HUES6 (cell line): ENCODE data around the gene UBE3A.

ENCODE experiments used
- H3K27ac ChIP-seq: 2 replicates; pipeline ENCODE4 v1.7.0; 2013; ENCODE audit warnings: low read depth, mild to moderate bottlenecking, low read length, inconsistent platforms
- H3K27me3 ChIP-seq: 2 replicates; pipeline ENCODE4 v1.6.1; 2013; ENCODE audit warnings: low read length; ENCODE audit not compliant: control insufficient read depth, insufficient read depth
- H3K36me3 ChIP-seq: 2 replicates; pipeline ENCODE4 v1.6.1; 2013; ENCODE audit warnings: low read length; ENCODE audit not compliant: control insufficient read depth, insufficient read depth
- H3K4me1 ChIP-seq: 2 replicates; pipeline ENCODE4 v1.6.1; 2013; ENCODE audit warnings: low read length; ENCODE audit not compliant: control insufficient read depth, insufficient read depth
- H3K4me3 ChIP-seq: 2 replicates; pipeline ENCODE4 v1.5.1; 2013; ENCODE audit warnings: low read depth, low read length
- H3K9ac ChIP-seq: one replicate; pipeline ENCODE4 v1.6.1; 2013; ENCODE audit warnings: mild to moderate bottlenecking, low read length
- H3K9me3 ChIP-seq: 2 replicates; pipeline ENCODE4 v1.6.1; 2013; ENCODE audit warnings: low read depth, low read length; ENCODE audit not compliant: control insufficient read depth, insufficient read depth

UBE3A gene

DNA sequence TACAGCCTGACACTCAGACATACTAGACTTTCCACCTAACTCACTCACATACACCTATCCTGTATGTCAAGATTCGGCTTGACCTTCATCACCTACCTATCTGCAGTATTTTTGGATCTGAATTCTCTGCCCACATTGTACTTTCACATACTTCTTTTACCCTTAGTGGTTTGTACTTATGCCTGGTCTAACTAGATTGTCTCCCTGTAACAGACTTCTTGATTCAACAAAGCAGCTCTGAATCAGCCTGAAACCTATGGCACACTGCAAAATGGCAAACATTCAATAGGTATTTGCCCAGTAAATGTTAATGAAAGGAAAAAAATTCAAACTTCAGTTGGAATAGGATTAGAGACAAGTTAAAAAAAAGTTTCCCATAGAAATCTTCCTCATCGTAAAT lies 106.5 kb downstream of the UBE3A start:
- no peak overlapping the region for H3K4me3 ChIP-seq
- H3K4me1 ChIP-seq: no peaks in the 10 kb centered on the region; the same call in 1 of the 2 replicates
- H3K27me3 ChIP-seq: no peaks in the 10 kb centered on the region
- peaks cover 13% of the 10 kb centered on the region for H3K36me3 ChIP-seq
- H3K9ac ChIP-seq: no peak overlapping the region
- no peak overlapping the region for H3K27ac ChIP-seq
- H3K9me3 ChIP-seq: no peaks in the 10 kb centered on the region; the same call in 1 of the 2 replicates

DNA sequence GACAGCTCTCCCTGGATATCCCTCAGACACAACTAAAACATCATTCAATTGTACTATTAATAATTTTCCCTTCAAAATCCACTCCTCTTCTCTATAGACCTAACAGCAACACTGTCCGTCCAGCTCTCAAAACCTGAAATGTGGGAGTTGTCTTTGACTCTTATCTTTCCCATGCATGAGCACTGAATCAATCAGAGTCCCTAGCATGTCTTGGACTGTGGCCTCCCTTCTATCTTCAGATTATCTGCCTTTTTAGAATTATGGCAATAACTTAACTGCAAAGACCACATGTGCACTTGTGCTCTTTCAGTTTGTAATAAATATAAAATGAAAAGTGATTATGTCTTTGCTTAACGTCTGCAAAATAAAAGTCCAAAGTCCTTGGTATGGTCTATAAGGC lies 107.0 kb downstream of the UBE3A start:
- no peaks in the 10 kb centered on the region; the same call in 1 of the 2 replicates for H3K9me3 ChIP-seq
- no peak overlapping the region for H3K4me3 ChIP-seq
- H3K9ac ChIP-seq: no peak overlapping the region
- no peaks in the 10 kb centered on the region; the same call in 1 of the 2 replicates for H3K4me1 ChIP-seq
- no peak overlapping the region for H3K27ac ChIP-seq
- peaks cover 9% of the 10 kb centered on the region; the same call in 1 of the 2 replicates for H3K36me3 ChIP-seq
- H3K27me3 ChIP-seq: no peaks in the 10 kb centered on the region

DNA sequence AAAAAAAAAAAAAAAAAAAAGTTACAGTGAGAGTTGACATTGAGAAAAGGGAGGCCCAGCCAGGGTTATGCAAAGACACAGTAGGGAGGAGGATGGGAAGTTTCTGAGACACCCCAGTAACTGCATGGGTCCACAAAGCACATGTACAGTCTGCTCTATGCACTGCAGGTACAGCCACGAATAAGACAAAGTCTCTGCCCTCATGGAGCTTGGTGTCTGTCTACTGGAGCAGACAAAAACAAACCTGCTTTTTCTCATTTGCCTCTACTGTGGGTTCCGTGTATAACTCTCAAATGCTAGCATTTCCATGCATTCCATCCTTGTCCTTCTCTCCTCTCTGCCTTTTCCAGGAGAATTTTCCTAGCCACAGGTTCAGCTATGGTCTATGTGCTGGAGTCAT lies 107.4 kb downstream of the UBE3A start:
- peaks cover 7% of the 10 kb centered on the region; the same call in 1 of the 2 replicates for H3K36me3 ChIP-seq

DNA sequence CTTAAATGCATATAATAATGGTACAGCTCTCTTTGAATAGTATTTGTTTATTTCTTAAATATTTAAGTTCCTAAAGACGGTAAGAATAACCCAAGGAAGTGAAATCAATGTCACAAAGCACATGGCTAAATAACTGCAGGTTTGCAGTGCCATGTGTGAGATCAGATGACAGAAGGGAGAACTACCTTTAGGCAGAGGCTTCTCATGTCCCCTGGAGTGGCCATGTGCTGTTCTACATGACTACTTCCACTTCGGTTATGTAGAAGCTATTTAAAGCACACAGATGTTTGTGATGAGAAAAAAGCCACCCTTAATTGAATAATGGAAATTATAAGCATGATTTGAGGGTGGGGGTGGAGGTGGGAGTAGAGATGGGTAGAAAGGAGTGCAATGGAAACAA lies 109.1 kb downstream of the UBE3A start:
- Histone ChIP-seq H3K9ac (no peak overlapping the region), H3K9me3 (no peaks in the 10 kb centered on the region; the same call in 1 of the 2 replicates), H3K27me3 (no peaks in the 10 kb centered on the region), H3K4me3 (no peak overlapping the region), H3K27ac (no peak overlapping the region), H3K4me1 (no peaks in the 10 kb centered on the region; the same call in 1 of the 2 replicates), H3K36me3 (peaks cover 6% of the 10 kb centered on the region; the same call in 1 of the 2 replicates)

More for the DNA sequence above, 107.4 kb downstream of the UBE3A start:
- no peaks in the 10 kb centered on the region for H3K27me3 ChIP-seq
- H3K9ac ChIP-seq: no peak overlapping the region
- no peak overlapping the region for H3K27ac ChIP-seq
- H3K4me3 ChIP-seq: no peak overlapping the region
- H3K9me3 ChIP-seq: no peaks in the 10 kb centered on the region; the same call in 1 of the 2 replicates
- no peaks in the 10 kb centered on the region; the same call in 1 of the 2 replicates for H3K4me1 ChIP-seq

GRCh38 chr15:25327686-25328085 lies 111.1 kb downstream of the UBE3A start:
- Histone ChIP-seq H3K4me1 (no peaks in the 10 kb centered on the region; the same call in 1 of the 2 replicates), H3K36me3 (no peaks in the 10 kb centered on the region), H3K9me3 (no peaks in the 10 kb centered on the region), H3K27me3 (no peaks in the 10 kb centered on the region), H3K27ac (no peak overlapping the region), H3K4me3 (no peak overlapping the region), H3K9ac (no peak overlapping the region)

DNA sequence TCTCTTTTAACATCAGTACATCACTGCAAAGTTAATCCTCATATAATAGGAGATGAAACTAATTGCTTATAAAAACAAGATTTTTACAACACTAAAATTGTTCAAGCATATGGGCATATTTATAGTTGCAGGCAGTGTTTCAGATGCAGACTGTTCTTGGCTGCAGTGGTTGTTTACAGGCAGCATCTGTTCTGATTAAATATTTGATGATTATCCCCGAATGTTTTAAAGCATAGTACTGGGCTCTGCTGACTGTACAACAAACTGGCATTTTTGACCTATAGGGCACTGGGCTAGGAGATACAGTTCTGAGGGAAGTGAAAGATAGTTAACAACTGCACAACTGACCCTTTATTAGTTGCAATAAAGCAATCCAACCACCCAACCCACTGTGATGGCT lies 113.6 kb downstream of the UBE3A start:
- Histone ChIP-seq H3K9ac (no peak overlapping the region), H3K36me3 (no peaks in the 10 kb centered on the region), H3K9me3 (peaks cover 4% of the 10 kb centered on the region; the same call in 1 of the 2 replicates), H3K27ac (no peak overlapping the region), H3K4me3 (no peak overlapping the region), H3K4me1 (no peaks in the 10 kb centered on the region; the same call in 1 of the 2 replicates), H3K27me3 (no peaks in the 10 kb centered on the region)

GRCh38 chr15:25323420-25323819 lies 115.4 kb downstream of the UBE3A start:
- Histone ChIP-seq H3K36me3 (no peaks in the 10 kb centered on the region), H3K9me3 (peaks cover 6% of the 10 kb centered on the region; the same call in 1 of the 2 replicates), H3K27me3 (no peaks in the 10 kb centered on the region), H3K9ac (no peak overlapping the region), H3K27ac (no peak overlapping the region), H3K4me1 (no peaks in the 10 kb centered on the region), H3K4me3 (no peak overlapping the region)

DNA sequence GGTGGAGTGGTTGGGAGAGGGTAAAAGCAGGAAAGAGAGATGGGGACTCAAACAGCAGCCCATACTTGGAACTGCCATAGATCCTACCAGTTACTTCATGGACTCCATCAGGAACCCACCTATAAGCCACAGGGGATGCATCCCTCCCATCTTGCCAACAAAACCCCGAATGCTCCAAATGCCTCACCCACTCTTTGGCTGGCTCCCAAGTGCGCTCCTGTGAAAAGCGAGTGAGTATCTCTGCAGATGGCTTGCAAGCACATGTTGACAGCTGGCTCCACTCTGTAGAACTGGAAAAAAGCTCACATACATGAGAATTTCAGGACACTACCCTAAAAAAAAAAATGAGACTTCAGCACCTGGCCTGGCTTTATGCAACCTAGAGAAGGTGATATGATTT lies 151.0 kb downstream of the UBE3A start:
- H3K36me3 ChIP-seq: no peaks in the 10 kb centered on the region
- H3K9ac ChIP-seq: no peak overlapping the region
- H3K27me3 ChIP-seq: no peaks in the 10 kb centered on the region
- H3K4me1 ChIP-seq: no peaks in the 10 kb centered on the region
- H3K27ac ChIP-seq: no peak overlapping the region
- H3K9me3 ChIP-seq: peaks cover 10% of the 10 kb centered on the region
- H3K4me3 ChIP-seq: no peak overlapping the region
